K562 (cell line): ENCODE data around the gene CUTA. TPM values are rescaled to one million over a fixed set of nuclear protein-coding genes. Genes with fewer than 3 reads are reported as not detected.

Source experiments
- ARID4B ChIP-seq: sonication (generic); formaldehyde crosslinking; IDR thresholded peaks from 2 replicates; pipeline ENCODE4 v1.8.0; 2022; ENCODE audit warnings: mild to moderate bottlenecking, missing genetic modification reagents
- E4F1 ChIP-seq: fragments of 250-450 bp; sonication (Bioruptor Pico); IDR thresholded peaks from 2 replicates; pipeline ENCODE4 v1.5.0; 2021; ENCODE audit warnings: mild to moderate bottlenecking, borderline replicate concordance
- HSF4 ChIP-seq: fragments of 250-450 bp; sonication (Bioruptor Pico); IDR thresholded peaks from 2 replicates; pipeline ENCODE4 v2.1.2; 2022; ENCODE audit warnings: mild to moderate bottlenecking, moderate library complexity, borderline replicate concordance
- KDM1A ChIP-seq, 2 experiments: fragments of 450-650 bp; IDR thresholded peaks; 2 replicates each; pipeline ENCODE4 v1.6.1; 2016; ENCODE audit warnings: mild to moderate bottlenecking in 2 of 2
- NCOA4 ChIP-seq: fragments of 450-650 bp; IDR thresholded peaks from 2 replicates; pipeline ENCODE4 v1.6.1; 2018; ENCODE audit warnings: mild to moderate bottlenecking; ENCODE audit not compliant: partially characterized antibody
- PCBP1 ChIP-seq: fragments of 200-400 bp; formaldehyde crosslinking; IDR thresholded peaks from 2 replicates; pipeline ENCODE4 v1.6.1; 2018; ENCODE audit warnings: mild to moderate bottlenecking, low read depth, low read length; ENCODE audit not compliant: poor library complexity, severe bottlenecking
- POLR2AphosphoS2 ChIP-seq: IDR thresholded peaks from 2 replicates; pipeline ENCODE4 v1.6.1; 2012; ENCODE audit warnings: low read length, improper control_type of control experiment
- RBM25 ChIP-seq: fragments of 200-400 bp; formaldehyde crosslinking; IDR thresholded peaks from 2 replicates; pipeline ENCODE4 v1.6.1; 2018; ENCODE audit warnings: low read length, low read depth, moderate library complexity; ENCODE audit not compliant: severe bottlenecking
- SIRT6 ChIP-seq: IDR thresholded peaks from one replicate; pipeline ENCODE4 v1.6.1; 2012; ENCODE audit warnings: low read depth, mild to moderate bottlenecking, control low read depth, inconsistent platforms, low read length, moderate library complexity
- SOX6 ChIP-seq: fragments of 450-650 bp; IDR thresholded peaks from 2 replicates; pipeline ENCODE4 v1.6.1; 2014; ENCODE audit warnings: mild to moderate bottlenecking
- STAT5A ChIP-seq: IDR thresholded peaks from 2 replicates; pipeline ENCODE4 v1.6.1; 2012; ENCODE audit warnings: low read length, inconsistent platforms, borderline replicate concordance
- TAF7 ChIP-seq: fragments of 450-650 bp; IDR thresholded peaks from 2 replicates; pipeline ENCODE4 v1.6.1; 2016; ENCODE audit warnings: missing genetic modification characterization, missing compliant biosample characterization
- TCF7 ChIP-seq: sonication (generic); IDR thresholded peaks from 2 replicates; pipeline ENCODE4 v1.6.1; 2016; ENCODE audit warnings: antibody characterized with exemption, borderline replicate concordance
- TRIM24 ChIP-seq, 2 experiments: fragments of 450-650 bp; IDR thresholded peaks; 2 replicates each; pipeline ENCODE4 v1.6.1; 2016
- ZBTB12 ChIP-seq: fragments of 250-450 bp; sonication (Bioruptor Pico); IDR thresholded peaks from 2 replicates; pipeline ENCODE4 v1.4.0; 2020
- ZNF589 ChIP-seq: fragments of 200-800 bp; sonication (Bioruptor generic); IDR thresholded peaks from 2 replicates; pipeline ENCODE4 v1.6.1; 2016; ENCODE audit warnings: low read depth, missing genetic modification characterization, missing compliant biosample characterization
- polyA plus RNA-seq, 8 experiments: library from polyadenylated mRNA; depleted of rRNA in 4 of 8; stranded (reverse) in 5 of 8; unstranded in 3 of 8; fragments of >200 nt; fragmentation: Nextera tagmentation in 2 of 8; fragmentation: Illumina TruSeq in 1 of 8; extraction: Ambion mirVana in 2 of 8; extraction: Trizol in 1 of 8; gene quantifications; 2 replicates each; pipeline versions ENCODE4 v1.2.1 to v1.2.3, GENCODE V29; 2011 to 2014; ENCODE audit warnings: inconsistent platforms in 1 of 8, missing spikeins in 1 of 8
- total RNA-seq, 7 experiments: library from RNA; depleted of rRNA in 6 of 7; stranded (reverse); fragments of >200 nt in 6 of 7; fragmentation: Illumina TruSeq in 2 of 7; extraction: Trizol in 2 of 7; gene quantifications; 2 replicates each; pipeline versions ENCODE4 v1.2.1 to v1.2.3, GENCODE V29; 2011 to 2021; ENCODE audit warnings: low replicate concordance in 1 of 7

CUTA gene
- total and polyA plus RNA-seq, 9 of the 15 experiments (the other 6 are each of a cell fraction or from before 2014, with no cell fraction given), result 166 to 682 (median 310) TPM

DNA sequence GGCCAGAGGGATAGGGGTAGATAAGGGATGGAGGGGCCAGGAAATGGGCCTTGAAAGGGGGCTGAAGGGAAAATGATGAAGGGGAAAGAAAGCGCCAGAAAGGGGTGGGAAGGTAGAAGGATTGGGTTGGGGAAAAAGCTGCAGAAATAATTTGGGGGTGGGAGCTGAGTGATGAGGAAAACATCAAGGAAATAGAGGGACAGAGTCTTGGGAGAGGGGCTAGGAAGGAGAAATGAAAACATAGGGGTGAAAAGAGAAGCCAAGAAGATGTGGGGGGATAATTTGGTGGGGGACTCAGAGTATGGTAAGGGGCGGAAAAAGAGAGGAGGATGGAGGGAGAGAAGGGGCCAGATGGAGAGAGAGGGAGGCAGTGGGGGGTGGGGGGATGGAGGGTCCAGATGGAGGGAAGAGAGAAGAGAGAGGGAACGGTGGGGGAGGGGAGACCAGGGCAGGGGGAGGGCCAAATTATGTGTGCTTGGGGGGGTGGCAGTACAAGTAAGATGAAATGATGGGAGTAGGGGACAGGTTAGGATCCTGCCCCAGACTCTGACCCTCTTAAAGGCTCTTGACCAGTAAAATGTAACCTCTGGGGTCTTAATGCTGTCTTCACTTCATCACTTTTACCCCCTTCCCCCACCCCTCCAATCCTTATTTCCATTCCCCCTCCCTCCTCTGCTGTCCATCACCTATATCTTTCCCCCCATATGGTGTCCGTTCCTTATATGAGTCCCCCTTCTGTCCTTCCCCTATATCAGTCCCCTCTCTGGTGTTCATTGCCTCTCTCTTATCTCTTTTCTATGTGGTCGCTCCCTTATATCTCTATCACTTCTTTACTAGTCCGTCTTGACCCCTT lies 2.8 kb upstream of the CUTA start (continued):
- TF ChIP-seq ARID4B (CRISPR knock-in tag), result no peak
- peak; percentile 36; the same call in 1 of the 2 replicates for TF ChIP-seq STAT5A
- no peak for TF ChIP-seq SIRT6
- no peak for TF ChIP-seq PCBP1
- no peak for TF ChIP-seq SOX6
- TF ChIP-seq ZNF589 (CRISPR knock-in tag), result no peak
- TF ChIP-seq ZBTB12 (CRISPR knock-in tag), result no peak
- no peak for TF ChIP-seq TAF7 (tag)
- TF ChIP-seq RBM25, result no peak
- TF ChIP-seq KDM1A (IDR thresholded peaks at IDR 0.05), result peak in 1 of 2 experiments; percentile 68; a peak in 2 of 4 replicates
- TF ChIP-seq TCF7, result no peak
- TF ChIP-seq NCOA4, result no peak
- no peak for TF ChIP-seq E4F1 (CRISPR knock-in tag)
- no peak for TF ChIP-seq HSF4 (CRISPR knock-in tag)
- TF ChIP-seq TRIM24 (IDR thresholded peaks at IDR 0.05), result peak; percentile 74 to 98; a peak in 3 of 4 replicates
- TF ChIP-seq POLR2AphosphoS2, result no peak
